PFSK-1 (cell line): ENCODE results near the gene CMC1.

ENCODE experiments used
- FOXP2 ChIP-seq: optimal IDR thresholded peaks from 2 replicates; pipeline ENCODE3; 2011; ENCODE audit warnings: borderline replicate concordance, control low read depth, inconsistent platforms; ENCODE audit not compliant: insufficient read depth; ENCODE audit errors: extremely low read length, extremely low read depth
- POLR2AphosphoS5 ChIP-seq: IDR thresholded peaks from 2 replicates; pipeline ENCODE4 v1.6.1; 2012; ENCODE audit warnings: low read depth, mild to moderate bottlenecking, control low read depth, low read length, moderate library complexity
- REST ChIP-seq, 2 experiments: IDR thresholded peaks; 2 replicates each; pipeline versions ENCODE4 v1.6.1 to v1.8.0; 2011 to 2012; ENCODE audit warnings: low read depth in 2 of 2, low read length in 2 of 2, control low read depth in 1 of 2, inconsistent platforms in 1 of 2, mild to moderate bottlenecking in 1 of 2, moderate library complexity in 1 of 2; ENCODE audit not compliant: insufficient read depth in 1 of 2
- SIN3A ChIP-seq: IDR thresholded peaks from 2 replicates; pipeline ENCODE4 v1.6.1; 2012; ENCODE audit warnings: mild to moderate bottlenecking, low read length, moderate library complexity, borderline replicate concordance; ENCODE audit not compliant: insufficient read depth
- TAF1 ChIP-seq: IDR thresholded peaks from 2 replicates; pipeline ENCODE4 v1.6.1; 2012; ENCODE audit warnings: low read length, control low read depth, borderline replicate concordance; ENCODE audit not compliant: insufficient read depth

Gene CMC1

GRCh38 chr3:28218071-28218916 lies 23.1 kb upstream of the CMC1 start:
- TF ChIP-seq FOXP2 (no peak), TAF1 (no peak), POLR2AphosphoS5 (no peak), SIN3A (no peak), REST (IDR thresholded peaks at IDR 0.05; ENCODE audit: insufficient read depth in 1 of 2, low read depth in 2 of 2, low read length in 2 of 2) (no peak)

- TF ChIP-seq TAF1 (no peak), POLR2AphosphoS5 (no peak), FOXP2 (no peak), REST (IDR thresholded peaks at IDR 0.05; ENCODE audit: insufficient read depth in 1 of 2, low read depth in 2 of 2, low read length in 2 of 2) (no peak), SIN3A (no peak)
Measured at GRCh38 chr3:28218917-28219198, 22.6 kb upstream of the CMC1 start.

- TF ChIP-seq POLR2AphosphoS5 (no peak), SIN3A (no peak), FOXP2 (no peak), TAF1 (no peak), REST (IDR thresholded peaks at IDR 0.05; ENCODE audit: insufficient read depth in 1 of 2, low read depth in 2 of 2, low read length in 2 of 2) (no peak)
Measured at GRCh38 chr3:28224430-28224829, 17.0 kb upstream of the CMC1 start.

GRCh38 chr3:28226020-28226419 lies 15.4 kb upstream of the CMC1 start:
- TF ChIP-seq TAF1 = no peak
- TF ChIP-seq FOXP2 = no peak
- TF ChIP-seq POLR2AphosphoS5 = no peak
- no peak for TF ChIP-seq REST (IDR thresholded peaks at IDR 0.05; ENCODE audit: insufficient read depth in 1 of 2, low read depth in 2 of 2, low read length in 2 of 2)
- TF ChIP-seq SIN3A = no peak
